SU-DHL-6 (cell line): Measurements from ENCODE around the gene SUN1.

Source experiments
- H2AFZ ChIP-seq: fragments of 200-600 bp; sonication (generic); 2 replicates; pipeline ENCODE4 v1.6.1; 2014; ENCODE audit warnings: low read depth, mild to moderate bottlenecking, moderate library complexity, mixed read lengths, antibody characterized with exemption, low read length; ENCODE audit not compliant: severe bottlenecking
- H3F3A ChIP-seq: fragments of 200-600 bp; shearing (Covaris generic); 2 replicates; pipeline ENCODE4 v1.6.0; 2016; ENCODE audit warnings: antibody characterized with exemption, mild to moderate bottlenecking; ENCODE audit not compliant: insufficient read depth
- H3K27ac ChIP-seq: fragments of 200-600 bp; sonication (generic); 2 replicates; pipeline ENCODE4 v1.5.1; 2016; ENCODE audit warnings: low read depth, mild to moderate bottlenecking, low read length, moderate library complexity, mixed read lengths
- H3K27me3 ChIP-seq: fragments of 200-600 bp; sonication (generic), shearing (Covaris generic); 2 replicates; pipeline ENCODE4 v1.6.0; 2014; ENCODE audit warnings: mild to moderate bottlenecking, low read length
- H3K36me3 ChIP-seq: fragments of 200-600 bp; sonication (generic); 2 replicates; pipeline ENCODE4 v1.6.1; 2014; ENCODE audit warnings: mild to moderate bottlenecking, low read length, mixed read lengths
- H3K4me2 ChIP-seq: fragments of 300-600, 200-600 bp; shearing (Covaris generic), sonication (generic); 2 replicates; pipeline ENCODE4 v1.6.0; 2014; ENCODE audit warnings: low read length, low read depth, mild to moderate bottlenecking; ENCODE audit not compliant: poor library complexity, severe bottlenecking
- H3K4me3 ChIP-seq: fragments of 200-600 bp; sonication (generic); 2 replicates; pipeline ENCODE4 v1.5.1; 2014; ENCODE audit warnings: antibody characterized with exemption, low read length, mild to moderate bottlenecking, mixed read lengths; ENCODE audit not compliant: insufficient read depth, poor library complexity, severe bottlenecking
- H3K79me2 ChIP-seq: fragments of 200-600 bp; sonication (generic); 2 replicates; pipeline ENCODE4 v1.6.1; 2014; ENCODE audit warnings: mild to moderate bottlenecking, low read length, moderate library complexity; ENCODE audit not compliant: insufficient read depth
- H3K9ac ChIP-seq: fragments of 200-600 bp; sonication (generic); 2 replicates; pipeline ENCODE4 v1.7.0; 2014; ENCODE audit warnings: mild to moderate bottlenecking, low read length
- H3K9me2 ChIP-seq: fragments of 200-600 bp; sonication (generic); replicated peaks from 2 replicates; pipeline ENCODE4 v1.6.1; 2014; ENCODE audit warnings: low read length; ENCODE audit not compliant: insufficient read depth
- H3K9me3 ChIP-seq: fragments of 200-600 bp; sonication (generic); 2 replicates; pipeline ENCODE4 v1.6.1; 2014; ENCODE audit warnings: low read length, mixed read lengths; ENCODE audit not compliant: insufficient read depth
- H4K20me1 ChIP-seq: fragments of 200-600 bp; sonication (generic); 2 replicates; pipeline ENCODE4 v1.6.1; 2014; ENCODE audit warnings: low read depth, mild to moderate bottlenecking, antibody characterized with exemption, low read length, moderate library complexity, mixed read lengths
- CTCF ChIP-seq: fragments of 200-600 bp; sonication (generic); IDR thresholded peaks from one replicate; pipeline ENCODE4 v1.5.1; 2017; ENCODE audit warnings: antibody characterized with exemption, mild to moderate bottlenecking, low read length, moderate library complexity; ENCODE audit not compliant: insufficient read depth, poor library complexity, severe bottlenecking
- EZH2phosphoT487 ChIP-seq: fragments of 200-600 bp; sonication (generic), shearing (Covaris generic); conservative IDR thresholded peaks from 2 replicates; pipeline ENCODE4 v1.6.1; 2018; ENCODE audit warnings: mild to moderate bottlenecking, antibody characterized with exemption, low read length, moderate library complexity, mixed read lengths

Gene SUN1

GRCh38 chr7:889391-889790 lies 57.1 kb downstream of the SUN1 start:
- H3K9ac ChIP-seq: no peak overlapping the region
- no peaks in the 10 kb centered on the region for H3K27me3 ChIP-seq
- H3K9me2 ChIP-seq: no peaks in the 10 kb centered on the region
- H4K20me1 ChIP-seq: no peaks in the 10 kb centered on the region
- no peak overlapping the region for H3K4me2 ChIP-seq
- no peak overlapping the region for H3K4me3 ChIP-seq
- H3F3A ChIP-seq: no peaks in the 10 kb centered on the region
- no peaks in the 10 kb centered on the region for H3K9me3 ChIP-seq
- no peak overlapping the region for H2AFZ ChIP-seq
- no peak overlapping the region for H3K27ac ChIP-seq
- TF ChIP-seq EZH2phosphoT487 (no peak), CTCF (no peak)
- H3K36me3 ChIP-seq: no peaks in the 10 kb centered on the region
- peaks cover 28% of the 10 kb centered on the region for H3K79me2 ChIP-seq

- Histone ChIP-seq H3K79me2 (peaks cover 13% of the 10 kb centered on the region; the same call in 1 of the 2 replicates), H3K9me2 (no peaks in the 10 kb centered on the region), H3K4me3 (no peak overlapping the region), H3K36me3 (no peaks in the 10 kb centered on the region), H2AFZ (no peak overlapping the region), H3K9me3 (no peaks in the 10 kb centered on the region), H3F3A (no peaks in the 10 kb centered on the region), H3K27ac (no peak overlapping the region), H4K20me1 (no peaks in the 10 kb centered on the region), H3K27me3 (no peaks in the 10 kb centered on the region), H3K4me2 (no peak overlapping the region), H3K9ac (no peak overlapping the region)
- TF ChIP-seq EZH2phosphoT487: no peak
- no peak for TF ChIP-seq CTCF
Measured at GRCh38 chr7:890868-891267, 58.6 kb downstream of the SUN1 start.

- H3K27ac ChIP-seq: no peak overlapping the region
- H4K20me1 ChIP-seq: no peaks in the 10 kb centered on the region
- no peaks in the 10 kb centered on the region for H3K9me2 ChIP-seq
- H3K36me3 ChIP-seq: no peaks in the 10 kb centered on the region
- no peaks in the 10 kb centered on the region for H3F3A ChIP-seq
- no peak overlapping the region for H3K4me2 ChIP-seq
- H3K9ac ChIP-seq: no peak overlapping the region
- H3K27me3 ChIP-seq: no peaks in the 10 kb centered on the region
- H2AFZ ChIP-seq: no peak overlapping the region
- no peak for TF ChIP-seq CTCF
- TF ChIP-seq EZH2phosphoT487: no peak
- peaks cover 10% of the 10 kb centered on the region; the same call in 1 of the 2 replicates for H3K79me2 ChIP-seq
- no peaks in the 10 kb centered on the region for H3K9me3 ChIP-seq
- no peak overlapping the region for H3K4me3 ChIP-seq
Measured at GRCh38 chr7:891291-891690, 59.0 kb downstream of the SUN1 start.

GRCh38 chr7:891805-892204 lies 59.5 kb downstream of the SUN1 start:
- Histone ChIP-seq H3K9ac (no peak overlapping the region), H4K20me1 (no peaks in the 10 kb centered on the region), H3K36me3 (no peaks in the 10 kb centered on the region)

More at GRCh38 chr7:891805-892204, 59.5 kb downstream of the SUN1 start:
- Histone ChIP-seq H3K79me2 (peaks cover 5% of the 10 kb centered on the region; the same call in 1 of the 2 replicates), H3K27ac (no peak overlapping the region), H3K4me3 (no peak overlapping the region), H3K9me3 (no peaks in the 10 kb centered on the region), H3F3A (no peaks in the 10 kb centered on the region), H3K9me2 (no peaks in the 10 kb centered on the region), H3K27me3 (no peaks in the 10 kb centered on the region), H3K4me2 (no peak overlapping the region), H2AFZ (no peak overlapping the region)
- no peak for TF ChIP-seq EZH2phosphoT487
- no peak for TF ChIP-seq CTCF
